GM20431 (cell line): ENCODE data around the gene ABCC11.

Experiments used
- in situ Hi-C: fragments of 300-500 bp; cut with MseI, MboI; formaldehyde crosslinking; loops from one replicate; pipeline ENCODE4 v1.15.0; 2020; ENCODE audit warnings: low sequenced_read_pairs; ENCODE audit not compliant: unreplicated experiment

ABCC11 gene

DNA sequence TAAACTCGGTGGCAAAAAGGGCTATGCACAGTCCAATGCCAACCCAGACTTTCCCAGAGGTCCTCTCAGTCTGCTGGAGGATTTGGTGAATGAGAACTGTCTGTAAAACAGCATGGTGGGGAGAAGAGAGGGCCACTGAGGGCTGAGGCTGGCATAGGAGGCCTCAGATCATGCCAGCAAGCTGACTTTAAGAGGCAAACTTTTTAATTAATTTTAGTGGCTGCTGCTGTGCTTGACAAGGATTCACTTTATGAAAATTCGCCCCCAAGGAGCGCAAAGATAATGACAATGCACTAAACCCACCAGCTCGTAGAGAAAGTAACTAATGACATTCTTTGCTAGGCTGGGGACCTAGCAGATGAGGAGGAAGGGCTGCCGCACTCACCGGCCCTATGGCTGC lies 106.5 kb downstream of the ABCC11 start:
- in situ Hi-C loops: loop anchor here (25.0 kb wide), 1 partner anchor 254 kb away; no protein-coding TSS in a partner anchor

DNA sequence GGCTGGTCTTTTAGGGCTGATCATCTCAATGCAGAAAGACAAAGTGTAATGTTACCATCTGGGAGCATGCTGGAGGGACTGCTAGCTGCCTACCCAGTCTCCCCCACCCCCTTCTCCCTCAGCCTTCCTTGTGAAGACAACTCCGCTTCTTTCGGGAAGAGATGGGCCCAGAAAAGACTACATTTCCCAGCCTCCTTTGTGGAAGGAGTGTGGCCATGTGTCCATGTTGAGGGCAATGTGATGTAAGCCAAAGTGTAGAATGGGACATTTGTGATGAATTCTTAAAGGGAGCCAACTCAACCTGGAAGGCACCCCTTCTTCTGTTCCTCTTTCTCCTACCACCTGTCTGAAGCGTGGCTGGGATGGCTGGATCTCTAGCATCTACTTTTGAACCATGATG lies 107.8 kb downstream of the ABCC11 start:
- in situ Hi-C loops: loop anchor here (25.0 kb wide), 1 partner anchor 252 kb away; no protein-coding TSS in a partner anchor

DNA sequence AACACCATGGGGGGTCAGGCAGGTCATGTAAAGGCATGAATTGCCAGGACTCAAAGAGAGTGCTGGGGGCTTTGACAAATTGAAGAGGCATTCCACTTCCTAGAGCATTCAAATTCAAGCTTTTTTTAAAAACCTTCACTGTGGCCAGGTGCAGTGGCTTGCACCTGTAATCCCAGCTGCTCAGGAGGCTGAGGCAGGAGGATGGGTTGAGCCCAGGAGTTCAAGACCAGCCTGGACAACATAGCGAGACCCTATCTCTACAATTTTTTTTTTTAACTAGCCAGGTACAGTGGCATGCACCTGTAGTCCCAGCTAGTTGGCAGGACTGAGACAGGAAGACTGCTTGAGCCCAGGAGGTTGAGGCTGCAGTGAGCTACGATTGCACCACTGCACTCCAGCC lies 108.8 kb downstream of the ABCC11 start:
- in situ Hi-C loops: loop anchor here (25.0 kb wide), 1 partner anchor 251 kb away; no protein-coding TSS in a partner anchor

DNA sequence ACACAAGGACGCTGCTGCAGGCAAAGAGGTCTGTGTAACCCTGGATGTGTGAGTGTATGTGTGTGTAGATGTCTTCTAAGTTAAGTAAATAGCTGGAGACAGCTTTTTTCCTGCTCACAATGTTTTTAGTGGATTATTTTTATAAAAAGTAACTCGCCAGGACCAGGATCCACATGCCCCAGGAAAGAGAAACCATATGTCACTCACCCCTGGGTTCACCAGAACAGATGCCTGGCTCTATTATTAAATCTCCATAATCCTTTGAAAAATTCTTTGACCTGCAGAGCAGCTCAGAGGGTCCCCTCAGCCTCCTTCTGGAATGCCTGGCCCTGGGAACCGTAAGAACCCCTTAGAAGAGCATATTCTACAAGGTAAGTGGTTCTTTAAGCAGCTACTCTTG lies 109.5 kb downstream of the ABCC11 start:
- in situ Hi-C loops: loop anchor here (25.0 kb wide), 1 partner anchor 251 kb away; no protein-coding TSS in a partner anchor

DNA sequence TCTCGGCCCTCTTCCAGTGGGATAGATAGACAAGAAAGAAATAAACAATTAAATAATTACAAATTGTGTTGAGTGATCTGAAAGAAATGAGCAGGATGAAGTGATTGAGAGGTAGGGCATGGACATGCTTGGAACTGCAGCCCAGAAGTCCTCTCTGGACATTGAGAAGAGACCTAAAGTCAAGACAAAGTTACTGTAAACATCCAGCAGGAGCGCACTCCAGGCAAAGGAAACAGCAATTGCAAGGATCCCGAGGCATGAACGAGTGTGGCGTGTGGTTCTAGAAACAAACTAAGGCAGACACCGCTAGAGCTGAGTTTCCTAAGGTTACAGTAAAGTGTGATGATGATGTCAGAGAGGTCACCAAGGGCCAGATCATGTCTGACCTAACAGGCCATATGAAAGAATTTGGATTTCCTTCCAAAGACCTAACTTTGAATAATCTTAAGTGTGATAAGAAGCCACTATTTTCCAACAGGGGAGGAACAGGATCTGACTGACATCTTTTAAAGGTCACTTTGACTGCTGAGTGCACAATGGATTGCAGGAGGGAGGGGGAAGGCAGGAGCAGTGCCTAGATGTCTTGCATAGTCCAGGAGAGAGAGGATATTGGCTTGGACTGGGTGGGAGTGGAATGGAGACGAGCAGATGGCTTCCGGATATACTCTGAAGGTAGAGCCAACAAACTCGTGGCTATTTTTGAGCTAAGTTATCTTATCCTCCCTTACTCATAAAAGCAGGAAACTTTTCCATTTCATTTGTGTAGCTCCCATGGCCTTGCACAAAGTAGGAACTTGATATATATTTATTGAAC lies 110.6 kb downstream of the ABCC11 start:
- in situ Hi-C loops: loop anchor here (25.0 kb wide), 1 partner anchor 249 kb away; no protein-coding TSS in a partner anchor

DNA sequence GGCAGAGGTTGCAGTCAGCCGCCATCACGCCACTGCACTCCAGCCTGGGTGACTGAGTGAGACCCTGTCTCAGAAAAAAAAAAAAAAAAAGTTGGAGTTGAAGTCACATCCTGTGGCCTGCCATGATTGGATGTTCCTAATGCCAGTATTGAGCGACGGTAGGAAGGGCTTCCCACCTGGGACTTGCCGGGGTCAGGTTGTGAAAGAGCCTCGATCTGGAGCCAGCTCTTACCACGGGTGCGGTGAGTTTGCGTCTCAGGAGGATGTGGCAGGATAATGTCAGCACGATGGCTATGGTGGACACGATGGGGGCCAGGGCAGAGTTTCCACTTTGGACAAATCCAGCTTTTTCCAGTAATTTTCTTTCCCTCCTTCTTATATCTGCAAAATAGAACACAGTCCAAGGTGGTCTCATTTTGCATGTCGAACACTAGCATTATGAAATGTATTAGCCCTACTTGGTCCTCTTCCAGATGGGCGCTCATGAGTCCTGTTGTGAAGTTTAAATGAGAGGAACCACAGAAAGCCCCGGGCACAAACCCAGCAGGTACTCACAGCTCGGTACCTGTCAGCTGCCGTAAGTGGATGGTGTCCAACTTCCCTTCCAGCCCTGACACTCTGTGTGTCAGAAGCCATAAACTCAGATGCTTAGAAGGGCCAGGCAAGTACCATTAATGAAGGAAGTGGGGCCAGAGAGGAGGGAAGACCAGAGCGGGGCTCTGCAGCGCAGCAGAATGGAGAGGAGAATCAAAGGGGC lies 113.7 kb downstream of the ABCC11 start:
- in situ Hi-C loops: loop anchor here (25.0 kb wide), 1 partner anchor 246 kb away; no protein-coding TSS in a partner anchor

DNA sequence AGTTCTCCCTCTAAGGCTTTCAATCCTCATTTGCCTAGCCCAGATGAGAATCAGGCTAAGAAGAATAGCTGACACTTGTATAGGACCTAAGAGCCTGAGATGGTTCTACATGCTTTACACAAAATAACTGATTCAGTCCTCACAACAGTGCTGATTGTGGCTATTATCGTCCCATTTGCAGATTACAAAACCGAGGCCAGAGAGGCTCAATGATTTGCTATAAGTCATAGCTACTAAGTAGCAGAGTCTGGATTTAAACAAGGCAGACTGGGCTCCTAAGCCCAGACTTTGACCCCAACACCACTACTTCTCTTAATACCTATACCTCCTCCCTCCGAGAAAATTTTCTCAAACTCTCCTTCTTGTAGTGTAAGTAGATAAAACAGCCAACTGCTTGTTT lies 114.6 kb downstream of the ABCC11 start:
- in situ Hi-C loops: loop anchor here (25.0 kb wide), 1 partner anchor 245 kb away; no protein-coding TSS in a partner anchor

DNA sequence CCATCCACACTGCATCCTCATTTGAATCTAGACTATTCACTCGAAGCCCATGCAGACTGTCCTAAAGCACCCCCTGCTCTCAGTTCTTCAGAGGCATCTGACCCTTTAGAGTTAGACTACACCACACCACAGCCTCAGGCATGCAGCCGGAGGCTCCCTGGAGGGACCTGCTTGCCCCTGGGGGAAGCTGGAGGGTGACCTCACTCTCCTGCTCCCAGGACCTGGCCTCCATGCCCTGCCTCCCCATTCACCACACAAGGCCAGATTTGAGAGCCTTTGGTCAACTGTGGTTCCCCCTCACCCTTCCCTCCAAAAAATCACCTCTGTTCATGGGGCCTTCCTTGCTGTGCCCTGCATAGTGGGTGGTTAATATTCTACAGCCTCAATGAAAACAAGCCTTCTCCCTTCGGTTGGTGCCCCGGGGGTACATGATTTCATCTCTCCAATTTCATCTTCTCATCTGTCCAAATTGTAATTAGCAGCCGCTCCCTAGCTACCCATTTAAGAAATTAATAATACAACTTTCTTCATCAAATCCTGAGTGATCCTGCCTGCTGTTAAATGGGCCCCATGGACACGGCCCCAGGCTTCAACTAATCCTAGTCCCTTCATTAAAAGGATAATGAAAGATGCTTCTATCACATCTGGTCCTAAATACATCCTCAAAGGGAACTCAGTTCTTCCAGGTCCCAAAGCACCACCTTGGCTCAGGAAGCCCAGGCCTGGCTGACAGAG lies 116.0 kb downstream of the ABCC11 start:
- in situ Hi-C loops: loop anchor here (25.0 kb wide), 1 partner anchor 244 kb away; no protein-coding TSS in a partner anchor

DNA sequence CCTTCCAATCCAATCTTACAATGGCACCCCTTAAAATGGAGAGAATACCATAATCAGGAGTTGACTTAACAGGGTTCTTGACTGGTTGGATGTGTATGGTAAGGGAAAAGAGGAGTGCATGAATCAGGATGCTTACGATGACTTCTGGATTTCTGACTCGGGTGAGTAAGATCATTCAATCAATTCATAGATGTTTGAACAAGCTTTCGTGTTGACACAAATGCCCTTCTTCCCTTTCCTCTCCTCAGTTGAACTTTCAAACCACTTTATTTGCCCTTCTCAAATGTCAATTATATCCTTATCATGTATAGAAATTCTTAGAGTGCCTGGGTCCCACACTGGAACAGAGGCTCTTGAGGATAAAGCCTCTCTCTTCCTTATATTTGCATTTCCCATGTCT lies 117.4 kb downstream of the ABCC11 start:
- in situ Hi-C loops: loop anchor here (25.0 kb wide), 1 partner anchor 243 kb away; no protein-coding TSS in a partner anchor

DNA sequence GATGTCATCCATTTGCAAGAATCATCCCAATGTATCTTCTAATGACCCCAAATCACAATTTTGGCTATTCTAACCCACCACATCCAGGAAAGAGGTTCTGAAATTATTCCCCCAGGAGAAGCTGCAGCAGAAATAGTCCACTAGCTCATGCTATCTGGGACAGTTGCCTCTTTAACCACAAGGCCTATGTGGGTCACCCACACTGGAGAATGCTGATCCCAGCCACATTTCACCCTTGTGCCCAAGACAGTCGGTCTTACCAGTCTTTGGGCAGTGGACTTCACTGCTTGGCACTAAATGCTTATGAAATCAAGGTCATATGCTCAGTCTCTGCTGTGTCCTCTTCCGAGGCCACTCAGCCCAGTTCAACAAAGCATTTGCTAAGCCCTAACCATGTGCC lies 118.6 kb downstream of the ABCC11 start:
- in situ Hi-C loops: loop anchor here (25.0 kb wide), 1 partner anchor 241 kb away; no protein-coding TSS in a partner anchor

DNA sequence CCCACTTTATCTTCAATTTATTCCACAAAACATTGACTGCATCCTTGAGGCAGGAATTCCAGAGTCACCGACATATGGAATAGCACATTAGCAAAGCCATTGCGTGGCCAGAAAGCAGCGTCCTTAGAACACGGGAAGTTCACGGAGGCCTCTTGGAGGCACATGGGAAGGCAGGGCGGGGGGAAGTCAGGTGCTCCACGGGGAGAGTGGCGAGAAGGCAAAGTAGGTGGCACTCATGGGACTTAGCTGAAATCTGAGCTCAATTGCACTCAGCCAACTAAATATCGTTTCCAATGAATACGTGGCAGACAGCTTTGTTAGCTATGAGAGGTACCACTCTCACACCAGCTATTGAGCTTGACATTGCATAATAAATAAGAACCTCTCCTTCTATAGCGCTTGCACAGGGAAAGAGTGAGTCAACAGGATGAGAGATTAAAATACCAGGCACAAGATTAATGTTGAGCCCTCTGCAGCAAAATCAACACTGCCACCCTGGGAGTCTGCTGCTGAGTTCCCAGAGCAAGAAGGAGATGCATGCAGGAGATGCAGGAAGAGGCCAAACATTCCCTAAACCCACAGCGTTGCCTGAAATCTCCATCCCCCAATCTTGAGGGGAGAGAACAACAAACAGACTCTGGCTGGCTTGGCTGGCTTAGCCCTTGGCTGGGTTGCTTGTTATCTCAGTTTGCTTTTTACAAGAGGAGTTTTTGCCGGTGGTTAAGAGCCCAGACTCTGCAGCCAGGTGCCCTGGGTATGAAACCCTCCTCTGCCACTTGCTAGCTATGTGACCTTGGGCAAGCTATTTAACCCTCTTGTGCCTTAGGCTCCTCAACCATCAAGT lies 120.3 kb downstream of the ABCC11 start:
- in situ Hi-C loops: loop anchor here (25.0 kb wide), 1 partner anchor 240 kb away; no protein-coding TSS in a partner anchor

DNA sequence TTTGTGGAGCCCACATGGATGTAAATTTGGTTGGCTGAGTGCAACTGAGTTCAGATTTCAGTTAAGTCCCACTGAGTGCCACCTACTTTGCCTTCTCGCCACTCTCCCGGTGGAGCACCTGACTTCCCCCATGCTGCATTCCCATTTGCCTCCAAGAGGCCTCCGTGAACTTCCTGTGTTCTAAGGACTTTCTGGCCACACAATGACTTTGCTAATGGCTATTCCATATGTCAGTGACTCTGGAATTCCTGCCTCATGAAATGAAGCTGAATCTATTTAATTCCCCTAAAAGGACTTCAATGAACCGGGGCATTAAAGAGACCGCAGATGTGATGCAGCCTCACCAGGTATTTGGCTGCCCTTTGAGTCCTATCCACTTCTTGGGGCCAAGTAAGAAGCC lies 121.5 kb downstream of the ABCC11 start:
- in situ Hi-C loops: loop anchor here (25.0 kb wide), 1 partner anchor 239 kb away; no protein-coding TSS in a partner anchor

DNA sequence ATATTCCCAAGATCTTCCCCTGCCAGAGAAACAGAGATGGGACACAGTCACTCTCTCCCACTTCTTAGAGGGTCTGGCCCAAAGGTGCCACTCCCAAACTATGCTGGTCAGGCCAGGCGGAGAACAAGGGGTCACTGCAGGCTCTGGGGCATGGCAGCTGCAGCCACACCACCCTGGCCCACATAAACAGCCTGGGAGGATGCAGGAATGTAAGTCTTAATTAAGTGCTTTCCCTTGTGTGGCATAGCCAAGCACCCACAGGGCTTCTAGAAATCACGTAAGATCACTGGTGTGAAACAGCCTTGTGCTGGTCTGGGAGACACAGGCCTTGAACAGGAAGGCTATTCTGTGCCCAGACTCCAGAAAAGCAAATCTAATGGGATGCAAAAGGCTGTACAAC lies 123.1 kb downstream of the ABCC11 start:
- in situ Hi-C loops: no loop called here

DNA sequence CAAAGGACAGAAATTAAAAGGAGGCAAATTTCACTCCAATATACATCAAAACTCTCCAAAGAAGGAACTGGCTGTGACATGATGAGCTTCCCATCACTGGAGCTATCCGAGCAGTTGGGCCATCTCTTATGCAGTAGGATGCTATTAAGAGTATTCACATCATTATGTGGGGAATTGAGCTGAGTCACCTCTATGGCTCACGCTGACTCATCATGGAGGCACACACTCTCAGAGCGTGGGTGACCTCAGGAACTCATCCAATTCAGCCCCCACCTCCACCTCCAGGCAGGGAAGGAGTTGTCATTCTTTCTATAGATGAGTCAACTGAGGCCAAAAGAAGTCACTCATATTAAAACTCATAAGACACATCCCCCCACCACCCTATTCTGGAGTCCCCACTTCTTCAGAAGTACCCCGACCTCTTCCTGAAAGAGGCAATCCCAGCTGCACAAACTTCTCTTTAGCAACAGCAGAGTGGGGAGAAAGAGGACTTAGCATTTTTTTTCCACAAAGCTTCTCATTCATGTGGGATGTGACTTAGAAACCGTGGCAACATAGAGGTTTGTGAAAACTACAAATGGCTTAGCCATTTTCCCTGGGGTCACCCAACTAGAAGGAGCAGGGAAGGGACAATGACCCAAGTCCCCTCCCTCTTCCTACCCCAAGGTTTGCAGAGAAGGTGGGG lies 124.1 kb downstream of the ABCC11 start:
- in situ Hi-C loops: no loop called here

DNA sequence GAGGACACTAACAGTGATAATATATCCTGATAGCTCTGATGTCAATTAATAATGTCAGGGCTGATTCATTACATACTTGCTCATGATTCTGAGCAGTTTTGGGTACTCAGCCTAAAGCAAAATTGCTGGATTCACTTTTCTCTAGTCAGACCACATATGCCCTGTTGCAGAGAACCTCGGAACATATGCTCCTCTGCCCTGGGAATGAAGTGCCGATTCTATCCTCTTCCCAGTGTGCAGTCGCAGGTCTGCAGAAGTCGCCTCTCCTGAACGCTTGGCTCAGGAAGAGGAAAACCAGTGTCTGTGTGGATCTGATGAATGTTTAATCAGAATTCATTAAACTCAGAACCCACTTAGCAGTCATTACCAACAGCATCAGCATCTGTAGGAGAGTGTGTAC lies 126.1 kb downstream of the ABCC11 start:
- in situ Hi-C loops: no loop called here

DNA sequence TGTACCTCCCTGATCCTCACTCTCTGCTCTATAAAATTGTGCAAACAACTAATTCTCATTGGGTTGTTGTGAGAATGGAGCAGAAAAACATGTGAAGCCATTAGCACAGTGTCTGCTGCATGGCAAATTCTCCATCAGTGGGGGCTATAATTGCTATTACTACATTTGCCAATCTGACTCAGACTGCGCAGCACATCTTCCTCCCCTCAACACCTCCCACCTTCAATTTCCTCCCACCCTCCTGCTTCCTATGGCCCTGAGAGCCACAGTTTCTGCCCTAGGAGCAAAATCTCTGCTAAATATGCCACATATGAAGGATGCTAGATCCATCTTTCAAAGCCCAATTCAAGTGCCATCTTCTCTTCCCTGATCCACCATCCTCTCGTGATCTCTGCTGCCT lies 128.5 kb downstream of the ABCC11 start:
- in situ Hi-C loops: no loop called here

DNA sequence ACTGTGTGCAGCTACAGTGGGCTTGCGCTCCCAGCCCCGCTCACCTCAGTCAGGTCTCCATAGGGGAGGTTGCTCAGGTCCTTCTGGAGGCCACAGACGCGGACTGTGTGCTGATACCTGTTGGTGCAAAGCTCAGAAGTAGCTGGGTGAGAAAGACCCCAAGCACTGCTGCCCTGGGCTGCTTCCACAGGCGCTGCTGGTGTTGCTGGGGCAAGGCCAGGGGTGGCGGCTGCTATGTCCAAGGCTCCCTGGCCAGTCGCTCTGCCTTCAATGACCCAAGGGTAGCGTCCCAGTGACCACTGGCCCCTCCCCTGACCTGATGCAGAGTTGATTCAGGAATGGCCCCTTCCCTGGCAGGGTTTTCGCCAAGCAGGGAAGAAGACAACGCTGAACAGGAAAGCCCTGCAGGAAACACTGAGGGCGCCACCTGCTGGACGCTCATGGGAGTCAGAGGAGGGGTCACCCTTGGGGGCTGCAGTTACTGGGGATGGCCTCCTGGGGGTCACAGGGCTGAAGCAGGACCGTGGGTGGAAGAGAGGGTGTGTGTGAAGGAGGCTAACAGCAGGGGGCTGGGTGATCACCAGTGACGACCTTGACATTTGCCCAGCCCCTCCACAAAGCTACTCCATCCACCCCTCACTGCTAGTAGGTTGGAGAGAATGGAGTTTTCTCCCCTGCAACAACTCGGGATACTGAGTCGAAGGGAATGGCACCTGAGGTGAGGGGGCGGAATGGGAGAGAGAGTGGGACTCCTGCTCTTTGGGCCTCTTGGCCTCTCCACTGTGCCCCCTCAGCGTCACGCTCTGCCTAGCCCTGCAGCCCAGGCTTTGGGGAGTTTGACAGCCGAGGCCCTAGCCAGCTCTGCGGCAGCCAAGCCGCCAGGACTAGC lies 129.9 kb downstream of the ABCC11 start:
- in situ Hi-C loops: no loop called here
